IPS DF 4.7 (cell line): ENCODE measurements around the gene MAEA.

Source experiments
- DNase-seq: peaks from one replicate; pipeline ENCODE4 v3.0.0-alpha.2; 2013; ENCODE audit warnings: low spot score; ENCODE audit errors: extremely low read depth

MAEA gene

GRCh38 chr4:1351854-1352566 is 62.3 kb downstream of the MAEA start:
- DNase-seq, result no peak

GRCh38 chr4:1352567-1352900 is 62.8 kb downstream of the MAEA start:
- DNase-seq, result no peak

GRCh38 chr4:1353186-1354055 is 63.7 kb downstream of the MAEA start:
- DNase-seq, result no peak

GRCh38 chr4:1354136-1354982 is 64.7 kb downstream of the MAEA start:
- DNase-seq, result no peak

- no peak for DNase-seq
Measured at GRCh38 chr4:1354983-1355275, 65.2 kb downstream of the MAEA start.

GRCh38 chr4:1355378-1355777 is 65.7 kb downstream of the MAEA start:
- no peak for DNase-seq

- no peak for DNase-seq
Measured at GRCh38 chr4:1356181-1356998, 66.7 kb downstream of the MAEA start.

GRCh38 chr4:1357356-1358248 is 67.9 kb downstream of the MAEA start:
- no peak for DNase-seq

GRCh38 chr4:1358421-1359143 is 68.9 kb downstream of the MAEA start:
- no peak for DNase-seq

- DNase-seq, result no peak
Measured at GRCh38 chr4:1359144-1359501, 69.4 kb downstream of the MAEA start.

GRCh38 chr4:1359976-1360375 is 70.3 kb downstream of the MAEA start:
- no peak for DNase-seq

- no peak for DNase-seq
Measured at GRCh38 chr4:1360423-1361283, 71.0 kb downstream of the MAEA start.

- no peak for DNase-seq
Measured at GRCh38 chr4:1361431-1361830, 71.7 kb downstream of the MAEA start.

- no peak for DNase-seq
Measured at GRCh38 chr4:1362046-1362445, 72.4 kb downstream of the MAEA start.

GRCh38 chr4:1362521-1362920 is 72.8 kb downstream of the MAEA start:
- DNase-seq, result no peak

GRCh38 chr4:1363513-1363912 is 73.8 kb downstream of the MAEA start:
- DNase-seq, result no peak

GRCh38 chr4:1364217-1364616 is 74.5 kb downstream of the MAEA start:
- no peak for DNase-seq

- no peak for DNase-seq
Measured at GRCh38 chr4:1364748-1365147, 75.1 kb downstream of the MAEA start.
